ENCODE results near the gene ARF5.

Gene ARF5

GRCh38 chr7:127592550-127592949 lies 4.3 kb downstream of the ARF5 start:
- Histone ChIP-seq H3K36me3 (ENCODE audit: insufficient read depth, low read length) (peaks cover 20% of the 10 kb centered on the region; the same call in 1 of the 2 replicates), H3K4me3 (no peak overlapping the region)
- TF ChIP-seq FOXP2 (optimal IDR thresholded peaks at IDR 0.05; ENCODE audit: control extremely low read depth, extremely low read length, insufficient read depth) (no peak), EZH2 (IDR thresholded peaks at IDR 0.05) (no peak)

GRCh38 chr7:127594490-127594889 lies 6.3 kb downstream of the ARF5 start:
- Histone ChIP-seq H3K27ac (no peak overlapping the region), H3K4me3 (no peak overlapping the region), H3K9me3 (ENCODE audit: low read depth, low read length) (no peaks in the 10 kb centered on the region), H3K9ac (ENCODE audit: insufficient read length) (no peak overlapping the region), H3K36me3 (ENCODE audit: insufficient read depth, low read length) (peaks cover 20% of the 10 kb centered on the region; the same call in 1 of the 2 replicates)
- TF ChIP-seq EZH2 (IDR thresholded peaks at IDR 0.05) (no peak), FOXP2 (optimal IDR thresholded peaks at IDR 0.05; ENCODE audit: control extremely low read depth, extremely low read length, insufficient read depth) (no peak), POLR2AphosphoS5 (IDR thresholded peaks at IDR 0.05; ENCODE audit: borderline replicate concordance, low read depth, low read length) (no peak)
- DNase-seq (ENCODE audit: low read depth, low spot score) = no peak

More at GRCh38 chr7:127592550-127592949, 4.3 kb downstream of the ARF5 start:
- H3K9me3 ChIP-seq (ENCODE audit: low read depth, low read length) = no peaks in the 10 kb centered on the region
- no peak overlapping the region for H3K27ac ChIP-seq
- DNase-seq (ENCODE audit: low read depth, low spot score) = no peak
- H3K9ac ChIP-seq (ENCODE audit: insufficient read length) = no peak overlapping the region

- H3K27ac ChIP-seq = no peak overlapping the region
- H3K36me3 ChIP-seq (ENCODE audit: insufficient read depth, low read length) = peaks cover 11% of the 10 kb centered on the region; the same call in 1 of the 2 replicates
- H3K4me3 ChIP-seq = no peak overlapping the region
- H3K9ac ChIP-seq (ENCODE audit: insufficient read length) = no peak overlapping the region
- TF ChIP-seq EZH2 (IDR thresholded peaks at IDR 0.05) = no peak
- no peak for TF ChIP-seq POLR2AphosphoS5 (IDR thresholded peaks at IDR 0.05; ENCODE audit: borderline replicate concordance, low read depth, low read length)
- TF ChIP-seq FOXP2 (optimal IDR thresholded peaks at IDR 0.05; ENCODE audit: control extremely low read depth, extremely low read length, insufficient read depth) = no peak
- DNase-seq (ENCODE audit: low read depth, low spot score) = no peak
- no peaks in the 10 kb centered on the region for H3K9me3 ChIP-seq (ENCODE audit: low read depth, low read length)
Observed at GRCh38 chr7:127595737-127596136, 7.5 kb downstream of the ARF5 start.

- TF ChIP-seq POLR2AphosphoS5 (IDR thresholded peaks at IDR 0.05; ENCODE audit: borderline replicate concordance, low read depth, low read length) (no peak), EZH2 (IDR thresholded peaks at IDR 0.05) (no peak), FOXP2 (optimal IDR thresholded peaks at IDR 0.05; ENCODE audit: control extremely low read depth, extremely low read length, insufficient read depth) (no peak)
- DNase-seq (ENCODE audit: low read depth, low spot score) = no peak
Observed at GRCh38 chr7:127598318-127598717, 10.1 kb downstream of the ARF5 start.

GRCh38 chr7:127600885-127601284 lies 12.7 kb downstream of the ARF5 start:
- Histone ChIP-seq H3K27ac (no peak overlapping the region), H3K9ac (ENCODE audit: insufficient read length) (no peak overlapping the region), H3K36me3 (ENCODE audit: insufficient read depth, low read length) (no peaks in the 10 kb centered on the region), H3K4me3 (no peak overlapping the region), H3K9me3 (ENCODE audit: low read depth, low read length) (no peaks in the 10 kb centered on the region)
- no peak for DNase-seq (ENCODE audit: low read depth, low spot score)
- TF ChIP-seq POLR2AphosphoS5 (IDR thresholded peaks at IDR 0.05; ENCODE audit: borderline replicate concordance, low read depth, low read length) (no peak), FOXP2 (optimal IDR thresholded peaks at IDR 0.05; ENCODE audit: control extremely low read depth, extremely low read length, insufficient read depth) (no peak), EZH2 (IDR thresholded peaks at IDR 0.05) (no peak)

More at GRCh38 chr7:127598318-127598717, 10.1 kb downstream of the ARF5 start:
- Histone ChIP-seq H3K4me3 (no peak overlapping the region), H3K9ac (ENCODE audit: insufficient read length) (no peak overlapping the region), H3K9me3 (ENCODE audit: low read depth, low read length) (no peaks in the 10 kb centered on the region), H3K27ac (no peak overlapping the region), H3K36me3 (ENCODE audit: insufficient read depth, low read length) (no peaks in the 10 kb centered on the region)

GRCh38 chr7:127608446-127608845 lies 20.2 kb downstream of the ARF5 start:
- Histone ChIP-seq H3K9me3 (ENCODE audit: low read depth, low read length) (no peaks in the 10 kb centered on the region), H3K9ac (ENCODE audit: insufficient read length) (no peak overlapping the region), H3K36me3 (ENCODE audit: insufficient read depth, low read length) (no peaks in the 10 kb centered on the region), H3K27ac (no peak overlapping the region), H3K4me3 (no peak overlapping the region)
- TF ChIP-seq EZH2 (IDR thresholded peaks at IDR 0.05) (no peak), FOXP2 (optimal IDR thresholded peaks at IDR 0.05; ENCODE audit: control extremely low read depth, extremely low read length, insufficient read depth) (no peak), POLR2AphosphoS5 (IDR thresholded peaks at IDR 0.05; ENCODE audit: borderline replicate concordance, low read depth, low read length) (no peak)
- no peak for DNase-seq (ENCODE audit: low read depth, low spot score)

- H3K4me3 ChIP-seq = no peak overlapping the region
- DNase-seq (ENCODE audit: low read depth, low spot score) = no peak
- no peaks in the 10 kb centered on the region for H3K36me3 ChIP-seq (ENCODE audit: insufficient read depth, low read length)
- no peak overlapping the region for H3K9ac ChIP-seq (ENCODE audit: insufficient read length)
- H3K9me3 ChIP-seq (ENCODE audit: low read depth, low read length) = no peaks in the 10 kb centered on the region
- H3K27ac ChIP-seq = no peak overlapping the region
- TF ChIP-seq POLR2AphosphoS5 (IDR thresholded peaks at IDR 0.05; ENCODE audit: borderline replicate concordance, low read depth, low read length) = no peak
- no peak for TF ChIP-seq EZH2 (IDR thresholded peaks at IDR 0.05)
- TF ChIP-seq FOXP2 (optimal IDR thresholded peaks at IDR 0.05; ENCODE audit: control extremely low read depth, extremely low read length, insufficient read depth) = no peak
Observed at GRCh38 chr7:127609297-127609696, 21.1 kb downstream of the ARF5 start.

- Histone ChIP-seq H3K9ac (ENCODE audit: insufficient read length) (no peak overlapping the region), H3K9me3 (ENCODE audit: low read depth, low read length) (no peaks in the 10 kb centered on the region), H3K36me3 (ENCODE audit: insufficient read depth, low read length) (no peaks in the 10 kb centered on the region), H3K4me3 (no peak overlapping the region), H3K27ac (no peak overlapping the region)
- TF ChIP-seq EZH2 (IDR thresholded peaks at IDR 0.05) (no peak), POLR2AphosphoS5 (IDR thresholded peaks at IDR 0.05; ENCODE audit: borderline replicate concordance, low read depth, low read length) (no peak), FOXP2 (optimal IDR thresholded peaks at IDR 0.05; ENCODE audit: control extremely low read depth, extremely low read length, insufficient read depth) (no peak)
- DNase-seq (ENCODE audit: low read depth, low spot score) = no peak
Observed at GRCh38 chr7:127612263-127612662, 24.1 kb downstream of the ARF5 start.

- no peaks in the 10 kb centered on the region for H3K36me3 ChIP-seq (ENCODE audit: insufficient read depth, low read length)
- H3K9ac ChIP-seq (ENCODE audit: insufficient read length) = no peak overlapping the region
- no peak overlapping the region for H3K27ac ChIP-seq
- H3K4me3 ChIP-seq = no peak overlapping the region
- no peak for DNase-seq (ENCODE audit: low read depth, low spot score)
- no peak for TF ChIP-seq FOXP2 (optimal IDR thresholded peaks at IDR 0.05; ENCODE audit: control extremely low read depth, extremely low read length, insufficient read depth)
- no peak for TF ChIP-seq EZH2 (IDR thresholded peaks at IDR 0.05)
- TF ChIP-seq POLR2AphosphoS5 (IDR thresholded peaks at IDR 0.05; ENCODE audit: borderline replicate concordance, low read depth, low read length) = no peak
- H3K9me3 ChIP-seq (ENCODE audit: low read depth, low read length) = no peaks in the 10 kb centered on the region
Observed at GRCh38 chr7:127616724-127617123, 28.5 kb downstream of the ARF5 start.
